ENCODE results near the gene ZMYM2. TPM values are rescaled to one million over a fixed set of nuclear protein-coding genes. Genes with fewer than 3 reads are reported as not detected.

The ZMYM2 gene
- total RNA-seq, 4 donors from 2014 or later, result 33.4 to 91.1 (median 63.6) TPM

DNA sequence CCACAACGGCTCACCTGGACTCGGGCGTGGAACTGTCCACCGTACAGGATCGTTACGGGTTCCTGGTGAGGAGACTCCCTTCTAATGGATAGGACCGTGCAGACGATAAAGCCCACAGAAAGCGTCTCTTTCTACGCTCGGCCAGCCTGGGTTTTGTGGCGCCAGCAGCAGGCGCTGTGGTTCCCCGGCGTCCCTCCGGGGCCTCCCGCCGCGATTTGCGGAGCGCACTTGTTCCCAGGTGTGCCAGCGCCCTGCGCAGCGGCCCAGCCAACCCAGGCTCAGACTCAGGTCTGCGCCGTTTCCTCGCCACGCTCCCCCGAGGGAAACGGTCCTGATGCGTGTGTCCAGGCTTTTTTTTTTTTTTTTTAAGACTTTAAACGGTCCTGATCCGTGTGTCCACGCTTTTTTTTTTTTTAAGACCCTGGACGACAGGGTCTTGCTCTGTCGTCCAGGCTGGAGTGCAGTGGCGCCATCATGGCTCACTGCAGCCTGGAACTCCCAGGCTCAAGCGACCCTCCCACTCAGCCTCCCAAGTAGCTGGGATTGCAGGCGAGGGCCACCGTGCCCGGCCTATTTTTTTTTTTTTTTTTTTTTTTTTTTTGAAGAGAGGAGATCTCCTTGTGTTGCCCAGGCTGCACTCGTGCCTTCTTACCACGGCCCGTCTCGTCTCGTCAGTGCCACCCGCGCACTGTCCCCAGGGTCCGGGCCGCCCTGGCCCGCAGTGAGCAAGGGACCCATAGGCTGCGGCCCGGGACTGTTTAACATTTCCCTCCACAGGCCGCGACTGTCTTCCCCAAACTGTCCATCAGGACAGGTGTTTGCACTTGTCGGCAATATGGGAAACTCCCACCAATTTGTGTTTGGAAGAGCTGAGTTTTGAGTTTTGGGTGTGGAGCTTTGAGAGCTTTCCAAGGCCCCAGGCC, 178.5 kb downstream of the ZMYM2 start:
- H3K27ac ChIP-seq, result no peak overlapping the region
- H3K4me1 ChIP-seq, result peaks cover 0 to 10% (median 4%) of the 10 kb centered on the region in 4 donors
- intact Hi-C loops (cut with DNase I; ENCODE audit: low total_unique reads), result no loop called here
- in situ Hi-C loops (cut with MboI; ENCODE audit: low pct_ligation_motif_present in 1 of 4, low pct_unique_long_range_greater_than_20kb in 1 of 4, low sequenced_read_pairs in 3 of 4), result no loop called here
- peak; percentile 67 for DNase-seq
- TF ChIP-seq, protein P1, sequence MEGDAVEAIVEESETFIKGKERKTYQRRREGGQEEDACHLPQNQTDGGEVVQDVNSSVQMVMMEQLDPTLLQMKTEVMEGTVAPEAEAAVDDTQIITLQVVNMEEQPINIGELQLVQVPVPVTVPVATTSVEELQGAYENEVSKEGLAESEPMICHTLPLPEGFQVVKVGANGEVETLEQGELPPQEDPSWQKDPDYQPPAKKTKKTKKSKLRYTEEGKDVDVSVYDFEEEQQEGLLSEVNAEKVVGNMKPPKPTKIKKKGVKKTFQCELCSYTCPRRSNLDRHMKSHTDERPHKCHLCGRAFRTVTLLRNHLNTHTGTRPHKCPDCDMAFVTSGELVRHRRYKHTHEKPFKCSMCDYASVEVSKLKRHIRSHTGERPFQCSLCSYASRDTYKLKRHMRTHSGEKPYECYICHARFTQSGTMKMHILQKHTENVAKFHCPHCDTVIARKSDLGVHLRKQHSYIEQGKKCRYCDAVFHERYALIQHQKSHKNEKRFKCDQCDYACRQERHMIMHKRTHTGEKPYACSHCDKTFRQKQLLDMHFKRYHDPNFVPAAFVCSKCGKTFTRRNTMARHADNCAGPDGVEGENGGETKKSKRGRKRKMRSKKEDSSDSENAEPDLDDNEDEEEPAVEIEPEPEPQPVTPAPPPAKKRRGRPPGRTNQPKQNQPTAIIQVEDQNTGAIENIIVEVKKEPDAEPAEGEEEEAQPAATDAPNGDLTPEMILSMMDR (IDR thresholded peaks at IDR 0.05), result peak in 4 of 5 experiments; percentile 25 to 40 (median 31)
- no peak for TF ChIP-seq POLR2AphosphoS5 (IDR thresholded peaks at IDR 0.05)
- H3K36me3 ChIP-seq, result no peaks in the 10 kb centered on the region
- H3K9me3 ChIP-seq, result no peaks in the 10 kb centered on the region
- peak overlapping the region in 2 of 4 donors; percentile 15 to 33 for H3K4me3 ChIP-seq
- WGBS, 2 donors (ENCODE audit: low coverage in 1 of 2), result 30 to 43% methylated on average over 8 to 55 of the region's 56 CpGs
- peaks cover 76% of the 10 kb centered on the region for H3K27me3 ChIP-seq

- TF ChIP-seq EP300 (IDR thresholded peaks at IDR 0.05; ENCODE audit: low read depth) (no peak), POLR2AphosphoS5 (IDR thresholded peaks at IDR 0.05) (no peak), POLR2A (IDR thresholded peaks at IDR 0.05) (no peak)
- TF ChIP-seq, protein P1 (IDR thresholded peaks at IDR 0.05), result no peak
- Histone ChIP-seq H3K4me3 (no peak overlapping the region), H3K4me1 (peaks cover 0 to 14% (median 4%) of the 10 kb centered on the region in 4 donors), H3K27ac (no peak overlapping the region), H3K36me3 (no peaks in the 10 kb centered on the region), H3K27me3 (peaks cover 84% of the 10 kb centered on the region), H3K9me3 (no peaks in the 10 kb centered on the region)
- in situ Hi-C loops (cut with MboI; ENCODE audit: low pct_ligation_motif_present in 1 of 4, low pct_unique_long_range_greater_than_20kb in 1 of 4, low sequenced_read_pairs in 3 of 4), result no loop called here
- DNase-seq, result no peak
- 53% methylated on average over 2 of the region's 2 CpGs; no CpG with 5 or more reads in 1 of the 2 donors for whole genome bisulfite sequencing, 2 donors (ENCODE audit: low coverage in 1 of 2)
- intact Hi-C loops (cut with DNase I; ENCODE audit: low total_unique reads), result no loop called here
Measured at GRCh38 chr13:20137875-20138274, 179.3 kb downstream of the ZMYM2 start.

DNA sequence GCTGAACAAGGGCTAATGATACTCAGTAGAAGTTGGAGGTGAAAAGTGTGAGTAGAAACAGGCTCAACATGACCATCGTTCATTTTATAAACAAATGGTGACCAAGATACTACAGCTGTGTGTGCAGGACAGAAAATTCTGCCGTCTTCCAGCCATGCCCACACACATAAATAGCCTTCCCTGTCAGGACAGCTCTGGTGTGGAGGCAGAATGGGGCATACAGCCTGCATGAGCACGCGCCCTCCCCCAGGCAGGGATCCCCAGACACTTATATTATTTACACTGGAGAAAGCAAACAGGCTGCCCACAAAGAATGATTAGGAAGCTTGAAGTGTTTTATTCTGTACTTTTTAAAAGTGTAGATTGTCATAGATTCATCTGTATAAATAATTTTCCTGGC, 182.0 kb downstream of the ZMYM2 start:
- Histone ChIP-seq H3K4me1 (peaks cover 0 to 14% (median 4%) of the 10 kb centered on the region in 4 donors), H3K27ac (no peak overlapping the region), H3K9me3 (no peaks in the 10 kb centered on the region), H3K36me3 (no peaks in the 10 kb centered on the region), H3K27me3 (peaks cover 91% of the 10 kb centered on the region), H3K4me3 (no peak overlapping the region)
- intact Hi-C loops (cut with DNase I; ENCODE audit: low total_unique reads), result no loop called here
- DNase-seq, result no peak
- WGBS, 2 donors (ENCODE audit: low coverage in 1 of 2), result 60 to 93% methylated on average over 2 to 4 of the region's 4 CpGs
- in situ Hi-C loops (cut with MboI; ENCODE audit: low pct_ligation_motif_present in 1 of 4, low pct_unique_long_range_greater_than_20kb in 1 of 4, low sequenced_read_pairs in 3 of 4), result no loop called here
- TF ChIP-seq EP300 (IDR thresholded peaks at IDR 0.05; ENCODE audit: low read depth) (no peak), POLR2AphosphoS5 (IDR thresholded peaks at IDR 0.05) (no peak), POLR2A (IDR thresholded peaks at IDR 0.05) (no peak)
- TF ChIP-seq, protein P1 (IDR thresholded peaks at IDR 0.05), result no peak

Other genes starting within 250 kb of the ZMYM2 start
- 100 to 1,000 TPM in 1 of 4 donors, 10 to 100 TPM in 3; 60.2 to 304 (median 83.6) TPM for gene PSPC1, start 175.8 kb upstream of the ZMYM2 start, total RNA-seq
- 100 to 1,000 TPM in 1 of 4 donors, 10 to 100 TPM in 2, 1 to 10 TPM in 1; 4.9 to 259 (median 14.3) TPM for gene ZMYM5, start 95.1 kb upstream of the ZMYM2 start, total RNA-seq
- gene GJA3, start 202.3 kb downstream of the ZMYM2 start, total RNA-seq, result under 1 TPM in 1 of 4 donors, not detected in 3; 0.14 TPM
- 10 to 100 TPM in 3 of 4 donors, 1 to 10 TPM in 1; 5.0 to 38.4 (median 25.9) TPM for gene GJB2, start 234.2 kb downstream of the ZMYM2 start, total RNA-seq